ENCODE results near the gene ASPN.

The ASPN gene

GRCh38 chr9:92482329-92482728, at the start of gene ASPN:
Gene ASPN, minus strand, starts transcription at chr9:92482506.
- no peak for DNase-seq

DNA sequence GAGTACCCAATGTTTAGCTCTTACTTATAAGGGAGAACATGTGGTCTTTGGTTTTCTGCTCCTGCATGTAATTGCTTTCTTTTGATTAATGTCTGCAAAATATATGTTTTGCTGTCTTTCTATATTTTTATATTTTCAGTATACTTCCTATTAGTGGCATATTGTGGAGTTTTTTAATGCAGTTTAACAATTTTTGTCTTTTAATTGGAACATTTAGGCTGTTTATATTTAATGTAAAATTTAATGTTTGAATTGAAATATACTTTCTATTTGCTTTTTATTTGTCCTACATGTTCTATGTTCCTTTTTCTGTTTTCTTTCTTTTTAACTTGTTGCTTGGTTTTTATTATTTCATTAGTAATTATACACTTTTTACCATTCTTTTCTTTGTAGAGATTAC, 48.6 kb upstream of the ASPN start:
- DNase-seq: no peak

DNA sequence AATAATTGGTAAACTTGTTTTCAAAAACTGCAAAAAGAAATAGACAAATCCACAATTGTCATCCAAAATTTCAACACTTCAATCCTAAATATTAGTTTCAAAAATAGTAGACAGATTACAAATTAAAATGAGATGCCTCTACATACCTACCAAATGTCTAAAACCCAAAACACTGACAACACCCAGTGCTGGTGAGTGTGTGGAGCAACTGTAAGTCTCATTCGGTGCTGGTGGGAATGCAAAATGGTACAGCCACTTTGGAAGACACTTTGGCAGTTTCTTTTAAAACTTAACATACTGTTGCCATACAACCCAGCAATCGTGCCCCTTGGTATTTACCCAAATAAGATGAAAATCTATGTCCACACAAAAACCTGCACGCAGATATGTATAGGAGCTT, 46.8 kb upstream of the ASPN start:
- no peak for DNase-seq

DNA sequence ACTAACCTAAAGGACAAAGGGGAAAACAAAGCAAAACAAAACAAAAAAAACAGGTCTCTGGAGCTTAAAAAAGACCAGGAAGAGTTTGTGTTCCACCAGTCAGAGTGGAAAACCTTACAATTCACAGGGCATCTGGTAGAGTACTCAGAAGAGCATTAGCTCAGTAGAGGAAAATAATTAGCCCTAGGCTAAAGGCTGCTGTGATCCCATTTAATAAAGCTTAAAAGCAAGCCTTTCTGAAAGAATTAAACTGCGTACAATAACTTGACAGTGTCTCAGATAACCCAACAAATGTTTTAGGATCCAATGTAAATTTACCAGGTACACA, 46.2 kb upstream of the ASPN start:
- no peak for DNase-seq

GRCh38 chr9:92527832-92528521, 45.7 kb upstream of the ASPN start:
- DNase-seq: no peak

DNA sequence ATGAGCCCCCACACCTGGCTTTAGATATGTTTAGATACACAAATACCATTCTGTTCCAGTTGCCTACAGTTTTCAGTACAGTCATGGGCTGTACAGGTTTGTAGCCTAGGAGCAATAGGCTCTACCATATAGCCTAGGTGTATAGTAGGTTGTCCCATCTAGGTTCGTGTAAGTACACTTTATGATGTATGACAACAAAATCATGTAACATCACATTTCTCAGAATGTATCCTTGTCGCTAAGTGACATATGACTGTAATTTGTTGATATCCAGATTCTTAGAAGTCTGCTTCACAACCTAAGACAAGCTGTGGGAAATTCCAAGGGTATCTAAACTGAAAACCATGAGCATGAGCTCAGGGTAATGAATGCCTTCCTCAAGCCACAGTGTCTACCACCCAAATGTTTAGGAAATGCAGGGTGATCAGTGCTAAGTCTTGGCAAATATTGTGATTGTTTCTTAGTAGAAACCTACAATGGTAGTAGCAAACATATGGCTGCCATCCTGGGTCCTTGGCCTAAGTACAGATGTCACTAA, 45.1 kb upstream of the ASPN start:
- DNase-seq: no peak

- DNase-seq: no peak
Measured at GRCh38 chr9:92525306-92525705, 43.0 kb upstream of the ASPN start.

DNA sequence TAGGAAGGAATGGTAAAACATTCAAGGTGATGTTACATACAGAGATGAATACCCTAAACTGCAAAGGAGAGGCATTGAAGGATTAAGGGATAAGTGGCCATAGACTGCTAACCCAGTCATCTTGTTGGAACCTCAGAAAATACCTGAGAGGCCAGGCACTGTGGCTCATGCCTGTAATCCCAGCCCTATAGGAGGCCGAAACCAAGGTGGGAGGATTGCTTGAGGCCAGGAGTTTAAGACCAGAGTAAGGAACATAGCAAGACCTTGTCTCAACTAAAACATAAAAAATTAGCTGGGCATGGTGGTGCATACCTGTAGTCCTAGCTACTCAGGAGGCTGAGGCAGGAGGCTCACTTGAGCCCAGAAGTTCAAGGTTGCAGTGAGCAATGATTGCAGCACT, 42.6 kb upstream of the ASPN start:
- DNase-seq: no peak

DNA sequence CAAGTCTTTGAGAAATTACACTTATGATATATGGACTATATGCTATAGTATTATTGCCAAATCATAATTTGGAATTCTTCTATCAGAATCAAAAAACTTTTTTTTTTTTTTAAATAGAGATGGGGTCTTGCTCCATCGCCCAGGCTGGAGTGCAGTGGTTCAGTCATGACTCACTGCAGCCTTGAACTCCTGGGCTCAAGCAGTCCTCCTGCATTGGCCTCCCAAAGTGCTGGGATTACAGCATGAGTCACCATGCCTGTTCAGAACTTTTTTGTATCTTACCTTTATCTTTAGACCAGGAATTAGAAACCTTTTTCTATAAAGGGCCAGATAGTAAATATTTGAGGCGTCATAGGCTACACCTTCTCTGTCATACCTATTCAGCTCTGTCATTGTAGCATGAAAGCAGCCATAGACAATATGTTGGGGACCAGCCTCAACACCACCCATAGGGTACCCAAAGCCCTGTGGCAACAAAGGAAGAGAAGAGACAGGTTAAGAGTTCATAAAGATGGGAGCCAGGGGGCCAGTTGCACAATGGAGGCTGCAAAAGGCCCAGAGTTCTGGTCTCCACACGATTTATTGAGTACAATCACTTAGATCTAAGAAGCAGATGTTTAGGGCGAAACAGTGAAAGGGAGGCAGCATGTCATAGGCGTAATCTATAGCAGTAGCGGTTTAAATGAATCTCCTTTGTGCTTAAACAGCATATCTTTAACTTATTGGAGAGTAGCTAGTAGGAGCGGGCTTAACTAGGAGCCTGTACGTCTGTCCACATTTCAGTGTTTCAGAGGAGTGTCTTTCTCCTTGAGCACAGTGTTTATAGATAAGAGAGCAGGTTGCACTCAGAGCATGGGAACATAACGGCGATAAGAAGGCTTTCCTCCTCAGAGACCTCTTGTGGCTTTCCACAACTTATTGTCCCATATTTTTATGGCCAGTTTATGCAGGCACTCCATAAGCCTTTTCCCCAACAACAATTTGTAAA, 41.0 kb upstream of the ASPN start:
- DNase-seq: no peak

- no peak for DNase-seq
Measured at GRCh38 chr9:92520837-92521236, 38.5 kb upstream of the ASPN start.

- no peak for DNase-seq
Measured at GRCh38 chr9:92518199-92518598, 35.9 kb upstream of the ASPN start.

- no peak for DNase-seq
Measured at GRCh38 chr9:92517046-92517445, 34.7 kb upstream of the ASPN start.

DNA sequence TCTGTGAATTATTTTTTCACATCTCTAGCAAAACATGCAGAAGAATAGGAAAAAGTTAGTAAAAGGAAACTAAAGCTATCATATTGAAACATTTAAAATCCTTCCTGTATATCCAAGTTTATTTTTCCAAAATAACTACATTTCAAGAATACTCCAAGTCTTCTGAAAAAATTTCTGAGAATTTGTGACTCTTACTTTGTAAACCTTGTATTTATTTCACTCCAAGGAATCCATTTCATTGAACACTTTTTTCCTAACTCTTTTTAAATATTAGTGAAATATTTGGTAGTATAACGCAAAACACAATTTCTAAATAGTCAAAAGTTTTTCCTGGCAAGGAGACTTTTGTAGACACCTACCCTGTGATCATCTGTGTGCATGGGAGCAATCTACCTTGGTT, 34.2 kb upstream of the ASPN start:
- no peak for DNase-seq

GRCh38 chr9:92514635-92515034, 32.3 kb upstream of the ASPN start:
- no peak for DNase-seq

- DNase-seq: no peak
Measured at GRCh38 chr9:92513349-92513748, 31.0 kb upstream of the ASPN start.

DNA sequence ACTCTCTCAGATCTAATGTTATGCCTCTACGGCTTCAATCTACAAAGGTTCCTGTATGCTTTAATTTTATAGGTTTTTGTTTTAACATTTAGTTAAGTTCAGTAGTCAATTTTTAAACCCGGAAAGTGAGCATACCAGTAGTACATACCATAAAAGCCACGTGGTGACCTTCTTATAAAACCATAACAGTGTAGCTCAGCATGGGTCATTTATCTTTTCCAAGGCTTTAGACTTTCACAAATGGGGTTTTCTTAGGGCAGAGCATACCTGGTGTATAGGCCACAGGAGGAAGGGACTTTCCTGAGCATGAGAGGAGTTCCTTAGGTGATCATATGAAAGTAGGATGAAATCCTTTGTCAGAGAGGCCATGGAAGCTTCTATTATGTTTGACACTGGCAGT, 30.3 kb upstream of the ASPN start:
- DNase-seq: no peak

DNA sequence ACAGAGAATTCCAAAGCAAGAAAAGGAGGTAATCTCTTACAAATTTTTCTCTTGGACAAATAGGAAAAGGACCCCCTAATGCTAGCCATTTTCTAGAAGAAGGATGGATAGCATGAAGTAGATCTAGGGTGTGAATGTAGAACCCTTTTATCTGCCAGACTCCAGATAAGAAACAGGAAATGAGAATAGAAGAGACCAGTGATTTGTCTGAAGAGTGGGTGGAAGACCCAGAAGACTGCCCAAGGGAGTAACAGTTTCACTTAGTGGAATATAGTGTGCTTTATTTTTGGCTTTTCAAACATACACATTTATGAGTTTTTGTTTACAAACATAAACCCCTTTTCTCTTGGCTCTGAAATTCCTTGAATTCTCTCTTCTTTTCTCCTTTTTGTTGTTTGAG, 28.4 kb upstream of the ASPN start:
- no peak for DNase-seq

DNA sequence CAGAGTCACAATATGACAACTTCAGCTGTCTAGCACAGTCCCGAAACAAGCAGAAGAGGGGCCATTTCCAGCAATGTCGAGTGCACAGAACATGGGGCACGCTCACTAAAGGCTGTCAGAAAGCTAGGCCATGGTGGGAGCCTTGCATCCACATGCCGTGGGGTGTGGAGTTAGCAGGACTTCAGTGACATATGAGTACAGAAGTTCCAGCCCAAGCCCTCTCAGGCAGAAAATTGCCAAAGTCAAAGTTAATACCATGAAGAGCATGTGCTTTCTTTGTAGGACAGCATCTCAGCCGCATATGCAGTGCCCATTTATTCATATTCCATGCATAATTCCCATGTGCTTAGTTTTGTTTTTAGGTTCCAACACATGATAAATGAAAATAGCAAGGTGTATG, 26.7 kb upstream of the ASPN start:
- no peak for DNase-seq

DNA sequence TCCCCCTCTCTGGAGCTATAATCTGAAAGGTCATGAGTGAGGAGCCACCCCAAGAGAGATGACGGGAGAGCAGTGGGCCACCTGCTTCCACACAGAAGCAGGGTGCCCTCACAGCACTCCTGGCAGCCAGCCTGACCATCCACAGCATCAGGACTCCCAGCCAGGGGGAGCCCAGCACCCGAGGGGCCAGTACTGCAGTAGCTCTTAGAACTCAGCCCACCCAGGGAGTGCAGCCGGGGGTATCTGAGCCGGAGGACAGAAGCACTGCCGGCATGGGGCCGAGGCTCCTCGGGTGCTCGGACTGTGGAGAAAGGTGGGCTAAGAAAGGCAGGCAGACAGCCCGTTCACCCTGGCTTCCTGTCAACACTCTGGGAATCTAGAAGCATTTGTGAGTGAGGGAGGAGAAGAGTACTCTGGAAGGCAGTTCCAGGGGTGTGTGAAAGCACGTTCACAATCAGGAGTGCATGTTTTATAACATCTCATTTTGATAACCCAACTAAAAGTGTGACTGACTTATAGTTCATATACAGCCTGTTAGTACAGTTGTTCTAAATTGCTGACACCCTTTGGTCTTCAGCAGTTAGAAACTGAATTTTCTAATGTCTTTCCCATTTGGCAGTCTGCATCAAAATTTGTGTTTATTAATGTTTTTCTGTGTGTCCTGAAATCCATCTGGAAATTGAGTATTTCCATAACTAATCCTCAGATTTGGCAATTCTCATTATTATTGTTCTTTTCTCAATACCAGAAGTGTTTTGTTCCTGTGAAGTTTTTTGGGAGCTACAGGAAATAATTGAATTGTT, 25.9 kb upstream of the ASPN start:
- DNase-seq: no peak

DNA sequence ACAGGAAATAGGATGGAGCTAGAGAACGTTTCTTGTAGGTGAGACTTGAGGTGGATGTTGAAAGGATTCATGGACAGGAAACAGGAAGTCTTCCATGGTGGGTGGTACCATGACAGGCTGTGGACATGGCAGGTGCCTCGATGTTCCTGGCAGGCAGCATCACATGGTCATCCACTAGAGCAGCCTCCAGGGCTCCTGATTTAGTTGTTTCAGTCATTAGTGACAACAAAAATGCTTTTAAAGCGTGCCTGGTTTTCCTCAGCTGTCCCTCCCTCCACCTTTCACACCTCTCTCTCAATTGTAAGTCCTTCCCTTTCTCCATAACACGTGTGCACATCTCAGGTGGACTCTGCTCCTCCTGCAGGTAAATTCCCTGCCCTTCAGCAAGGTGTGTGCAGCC, 25.2 kb upstream of the ASPN start:
- no peak for DNase-seq

GRCh38 chr9:92507005-92507404, 24.7 kb upstream of the ASPN start:
- no peak for DNase-seq

Measured in nucleus accumbens (tissue), 56 donors.